Breast epithelium (tissue), 3 donors: Measurements from ENCODE around the gene HLA-DMB.

Source experiments
- CTCF ChIP-seq, 3 donors: fragments of 450-650 bp; IDR thresholded peaks; one replicate each; pipeline ENCODE4 v1.5.1; 2016 to 2017; ENCODE audit warnings: antibody characterized with exemption in 3 of 3, mild to moderate bottlenecking in 3 of 3, moderate library complexity in 3 of 3
- POLR2A ChIP-seq: fragments of 450-650 bp; IDR thresholded peaks from one replicate; pipeline ENCODE4 v1.6.1; 2016; ENCODE audit warnings: antibody characterized with exemption, mild to moderate bottlenecking, moderate library complexity

GRCh38 chr6:32906539-32906938, 34.3 kb downstream of the HLA-DMB start:
- TF ChIP-seq CTCF (IDR thresholded peaks at IDR 0.05): no peak
- TF ChIP-seq POLR2A: no peak
